IMR-90 (cell line): ENCODE results near the gene RNF32. TPM values are rescaled to one million over a fixed set of nuclear protein-coding genes. Genes with fewer than 3 reads are reported as not detected.

ENCODE experiments used
- ATAC-seq: fragments of 200-7000 bp; cut with Tn5 transposase; 2 replicates; pipeline ENCODE4 v1.9.1; 2020; ENCODE audit warnings: low read depth, mild to moderate bottlenecking, moderate library complexity
- BruUV-seq: library from RNA; stranded (reverse); fragments of 400-500 nt; replicated peaks from 2 replicates; lab custom pipeline; 2021; lab: Mats Ljungman, UMichigan
- CTCF ChIA-PET: fragments of 300-600 bp; formaldehyde crosslinking; extraction: SDS; loops from one replicate; lab custom pipeline; 2021; ENCODE audit warnings: antibody characterized with exemption; lab: Yijun Ruan, JAX
- POLR2A ChIA-PET: fragments of 300-600 bp; sonication (Branson Sonifier 250); formaldehyde crosslinking; loops from one replicate; lab custom pipeline; 2022; ENCODE audit warnings: antibody characterized with exemption; ENCODE audit not compliant: unreplicated experiment; lab: Charles Lee
- DNase-seq: peaks from one replicate; pipeline ENCODE4 v3.0.0; 2013
- H2AFZ ChIP-seq: replicated peaks from 2 replicates; pipeline ENCODE3; 2013; ENCODE audit warnings: low read length, mild to moderate bottlenecking; ENCODE audit not compliant: poor library complexity
- H2AK5ac ChIP-seq: 2 replicates; pipeline ENCODE4 v1.6.1; 2013; ENCODE audit warnings: low read depth, low read length, inconsistent platforms
- H2AK9ac ChIP-seq: replicated peaks from 2 replicates; pipeline ENCODE3; 2013; ENCODE audit warnings: mild to moderate bottlenecking, low read depth, low read length, moderate library complexity; ENCODE audit not compliant: poor library complexity
- H2BK120ac ChIP-seq: 2 replicates; pipeline ENCODE4 v1.6.1; 2013; ENCODE audit warnings: low read depth, low read length, inconsistent platforms
- H2BK15ac ChIP-seq: 3 replicates; pipeline ENCODE4 v1.6.1; 2013; ENCODE audit warnings: low read depth, low read length, inconsistent platforms
- H2BK20ac ChIP-seq: 2 replicates; pipeline ENCODE4 v1.6.1; 2013; ENCODE audit warnings: low read depth, mild to moderate bottlenecking, inconsistent platforms, low read length, moderate library complexity
- H2BK5ac ChIP-seq: 2 replicates; pipeline ENCODE4 v1.6.1; 2013; ENCODE audit warnings: mild to moderate bottlenecking, low read depth, low read length, inconsistent platforms; ENCODE audit not compliant: poor library complexity, severe bottlenecking
- H3K14ac ChIP-seq: replicated peaks from 2 replicates; pipeline ENCODE4 v1.6.1; 2013; ENCODE audit warnings: low read depth, low read length, inconsistent platforms
- H3K18ac ChIP-seq: 2 replicates; pipeline ENCODE4 v1.6.1; 2013; ENCODE audit warnings: low read depth, low read length, control low read depth
- H3K23ac ChIP-seq: 2 replicates; pipeline ENCODE4 v1.6.1; 2013; ENCODE audit warnings: low read depth, low read length, inconsistent platforms
- H3K27ac ChIP-seq: 2 replicates; pipeline ENCODE4 v1.5.1; 2013; ENCODE audit warnings: mild to moderate bottlenecking, control low read depth, low read length; ENCODE audit not compliant: insufficient read depth
- H3K27me3 ChIP-seq: 2 replicates; pipeline ENCODE4 v1.6.1; 2013; ENCODE audit warnings: low read length; ENCODE audit not compliant: control insufficient read depth, insufficient read depth
- H3K36me3 ChIP-seq: 2 replicates; pipeline ENCODE4 v1.6.1; 2013; ENCODE audit warnings: low read length, mixed read lengths; ENCODE audit not compliant: control insufficient read depth, insufficient read depth
- H3K4ac ChIP-seq: 2 replicates; pipeline ENCODE4 v1.6.1; 2013; ENCODE audit warnings: low read depth, low read length, inconsistent platforms
- H3K4me1 ChIP-seq: 2 replicates; pipeline ENCODE4 v1.6.1; 2013; ENCODE audit warnings: low read length, mixed read lengths; ENCODE audit not compliant: control insufficient read depth, insufficient read depth
- H3K4me2 ChIP-seq: 2 replicates; pipeline ENCODE4 v1.6.1; 2013; ENCODE audit warnings: low read depth, mild to moderate bottlenecking, control low read depth, low read length, moderate library complexity
- H3K4me3 ChIP-seq: 2 replicates; pipeline ENCODE4 v1.5.1; 2013; ENCODE audit warnings: low read depth, mild to moderate bottlenecking, control low read depth, low read length, moderate library complexity; ENCODE audit not compliant: insufficient read depth
- H3K56ac ChIP-seq: 2 replicates; pipeline ENCODE4 v1.6.1; 2013; ENCODE audit warnings: low read length, inconsistent platforms; ENCODE audit not compliant: insufficient read depth; ENCODE audit errors: extremely low read depth
- H3K79me1 ChIP-seq, 2 experiments: 2 replicates each; pipeline ENCODE4 v1.6.1; 2013; ENCODE audit warnings: low read length in 2 of 2, inconsistent platforms in 1 of 2, low read depth in 1 of 2
- H3K9ac ChIP-seq: 2 replicates; pipeline ENCODE4 v1.6.1; 2013; ENCODE audit warnings: low read depth, low read length, control low read depth
- H3K9me1 ChIP-seq: 2 replicates; pipeline ENCODE4 v1.6.1; 2013; ENCODE audit warnings: low read length, inconsistent platforms; ENCODE audit not compliant: insufficient read depth
- H3K9me3 ChIP-seq: 2 replicates; pipeline ENCODE4 v1.6.1; 2013; ENCODE audit warnings: low read length; ENCODE audit not compliant: control insufficient read depth, insufficient read depth
- H4K20me1 ChIP-seq: 2 replicates; pipeline ENCODE4 v1.6.1; 2013; ENCODE audit warnings: low read length, inconsistent platforms; ENCODE audit not compliant: insufficient read depth
- H4K5ac ChIP-seq: 2 replicates; pipeline ENCODE4 v1.6.1; 2013; ENCODE audit warnings: mild to moderate bottlenecking, low read depth, low read length, control low read depth
- H4K8ac ChIP-seq, 2 experiments: 2 replicates each; pipeline ENCODE4 v1.6.1; 2013; ENCODE audit warnings: low read depth in 2 of 2, low read length in 2 of 2, control low read depth in 1 of 2, inconsistent platforms in 1 of 2
- H4K91ac ChIP-seq: 2 replicates; pipeline ENCODE4 v1.6.1; 2013; ENCODE audit warnings: low read depth, low read length, inconsistent platforms; ENCODE audit not compliant: insufficient read depth
- CTCF ChIP-seq: conservative IDR thresholded peaks from 2 replicates; pipeline ENCODE4 v1.5.1; 2012; ENCODE audit warnings: mild to moderate bottlenecking, low read depth, low read length, improper control_type of control experiment
- MAFK ChIP-seq: IDR thresholded peaks from 2 replicates; pipeline ENCODE4 v1.6.1; 2012; ENCODE audit warnings: low read depth, low read length, improper control_type of control experiment
- WGBS, 2 experiments: methylation state at CpG; one replicate each; pipeline versions ENCODE4 v1.1.5 to v1.1.7; 2013; ENCODE audit warnings: missing lambda C conversion rate in 2 of 2; ENCODE audit not compliant: insufficient read length in 1 of 2; ENCODE audit errors: extremely low coverage in 2 of 2; 5-methylcytosine and 5-hydroxymethylcytosine counted together
- dilution Hi-C: fragments of 300-500 bp; cut with HindIII; formaldehyde crosslinking; loops from one replicate; pipeline ENCODE4 v1.14.3; 2018; ENCODE audit warnings: low sequenced_read_pairs; ENCODE audit not compliant: unreplicated experiment
- in situ Hi-C: fragments of 300-500 bp; cut with MboI; formaldehyde crosslinking; loops from 3 replicates; pipeline ENCODE4 v1.14.3; 2019; ENCODE audit warnings: low sequenced_read_pairs, inconsistent platforms, mixed read lengths
- intact Hi-C: fragments of 100-400 bp; cut with micrococcal nuclease; formaldehyde crosslinking; loops from 2 replicates; pipeline ENCODE4 v1.10.0; 2022
- polyA plus RNA-seq, 3 experiments: library from polyadenylated mRNA; depleted of rRNA; stranded (reverse); fragments of >200 nt; gene quantifications; 2 replicates each; pipeline ENCODE4 v1.2.3, GENCODE V29; 2012; ENCODE audit warnings: low replicate concordance in 1 of 3
- total RNA-seq: library from RNA; depleted of rRNA; stranded (reverse); fragments of >200 nt; gene quantifications from 2 replicates; pipeline ENCODE4 v1.2.3, GENCODE V29; 2012

The RNF32 gene
- total and polyA plus RNA-seq, 2 of the 4 experiments (the other 2 are of a cell fraction) = 0.36 to 0.63 TPM

GRCh38 chr7:156684661-156685060 lies 44.1 kb downstream of the RNF32 start:
- H2AFZ ChIP-seq = no peak overlapping the region
- H4K91ac ChIP-seq = no peak overlapping the region
- H3K18ac ChIP-seq = no peak overlapping the region
- H3K9me3 ChIP-seq = no peaks in the 10 kb centered on the region
- no peak overlapping the region for H2BK15ac ChIP-seq
- H3K4me3 ChIP-seq = no peak overlapping the region
- dilution Hi-C loops = no loop called here
- WGBS, 2 experiments = 100% methylated on average over 2 of the region's 4 CpGs; no CpG with 5 or more reads in 1 of the 2 experiments
- POLR2A ChIA-PET = no interaction called here
- CTCF ChIA-PET = no interaction called here
- no peak for ATAC-seq
- intact Hi-C loops = no loop called here
- H3K23ac ChIP-seq = no peak overlapping the region
- H2AK9ac ChIP-seq = peak overlapping the region; percentile 76
- H3K14ac ChIP-seq = no peak overlapping the region
- no peak overlapping the region for H2BK20ac ChIP-seq
- no peaks in the 10 kb centered on the region; a peak in 1 of 4 replicates for H3K79me1 ChIP-seq
- DNase-seq = no peak
- 0 out of 2 replicates have a peak, but pooled peaks cover 8% of the 10 kb centered on the region for H3K9me1 ChIP-seq
- H3K27ac ChIP-seq = no peak overlapping the region
- no peak overlapping the region for H4K5ac ChIP-seq
- TF ChIP-seq CTCF = no peak
- no peak for TF ChIP-seq MAFK
- H4K8ac ChIP-seq = no peak overlapping the region
- H2BK120ac ChIP-seq = no peak overlapping the region
- H2AK5ac ChIP-seq = no peak overlapping the region
- H3K4me1 ChIP-seq = no peaks in the 10 kb centered on the region
- H3K4ac ChIP-seq = no peak overlapping the region
- H3K56ac ChIP-seq = no peak overlapping the region
- H4K20me1 ChIP-seq = no peaks in the 10 kb centered on the region
- peaks cover 3% of the 10 kb centered on the region; the same call in 1 of the 2 replicates for H3K36me3 ChIP-seq
- no peaks in the 10 kb centered on the region for H3K27me3 ChIP-seq
- no TSS peak for BruUV-seq
- no peak overlapping the region for H3K9ac ChIP-seq
- H3K4me2 ChIP-seq = no peak overlapping the region
- in situ Hi-C loops = no loop called here
- no peak overlapping the region for H2BK5ac ChIP-seq
